ENCODE measurements around the gene SS18L1.

The SS18L1 gene

DNA sequence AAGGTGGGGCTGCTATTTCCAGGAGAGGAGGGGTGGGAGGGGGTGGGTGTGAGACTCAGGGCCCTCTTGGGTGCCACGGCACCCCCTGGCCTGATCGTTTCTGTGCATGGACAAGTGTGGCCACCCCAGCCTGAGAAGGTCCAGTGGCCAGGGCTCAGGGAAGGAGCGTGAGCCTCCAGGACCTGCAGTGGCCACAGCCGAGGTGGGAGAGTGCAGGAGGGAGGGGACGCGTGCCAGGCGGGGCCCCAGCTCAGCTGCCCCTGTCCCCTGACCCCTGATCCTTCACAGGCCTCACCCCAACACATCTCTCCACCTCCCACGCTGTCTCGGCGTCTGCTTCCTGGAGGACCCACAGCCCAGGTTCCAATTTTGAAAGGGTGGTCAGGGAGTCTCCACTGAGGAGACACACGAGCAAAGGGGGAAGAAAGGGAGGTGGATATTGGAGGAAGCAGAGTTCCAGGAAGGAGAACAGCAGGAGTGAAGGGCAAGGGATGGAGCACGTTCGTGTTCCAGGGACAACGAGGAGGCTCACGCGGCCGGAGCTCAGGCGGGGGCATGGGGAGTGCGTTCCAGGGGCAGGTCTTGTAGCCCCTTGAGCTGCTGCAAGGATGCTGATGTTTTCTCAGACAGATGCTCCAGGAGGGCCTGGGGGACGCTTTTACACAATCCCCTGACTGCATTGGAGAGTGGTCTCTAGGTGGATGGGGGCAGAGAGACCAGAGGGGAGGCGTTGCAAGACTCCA lies 80.7 kb downstream of the SS18L1 start:
- H3K27ac ChIP-seq, result no peak overlapping the region
- TF ChIP-seq, protein P1, sequence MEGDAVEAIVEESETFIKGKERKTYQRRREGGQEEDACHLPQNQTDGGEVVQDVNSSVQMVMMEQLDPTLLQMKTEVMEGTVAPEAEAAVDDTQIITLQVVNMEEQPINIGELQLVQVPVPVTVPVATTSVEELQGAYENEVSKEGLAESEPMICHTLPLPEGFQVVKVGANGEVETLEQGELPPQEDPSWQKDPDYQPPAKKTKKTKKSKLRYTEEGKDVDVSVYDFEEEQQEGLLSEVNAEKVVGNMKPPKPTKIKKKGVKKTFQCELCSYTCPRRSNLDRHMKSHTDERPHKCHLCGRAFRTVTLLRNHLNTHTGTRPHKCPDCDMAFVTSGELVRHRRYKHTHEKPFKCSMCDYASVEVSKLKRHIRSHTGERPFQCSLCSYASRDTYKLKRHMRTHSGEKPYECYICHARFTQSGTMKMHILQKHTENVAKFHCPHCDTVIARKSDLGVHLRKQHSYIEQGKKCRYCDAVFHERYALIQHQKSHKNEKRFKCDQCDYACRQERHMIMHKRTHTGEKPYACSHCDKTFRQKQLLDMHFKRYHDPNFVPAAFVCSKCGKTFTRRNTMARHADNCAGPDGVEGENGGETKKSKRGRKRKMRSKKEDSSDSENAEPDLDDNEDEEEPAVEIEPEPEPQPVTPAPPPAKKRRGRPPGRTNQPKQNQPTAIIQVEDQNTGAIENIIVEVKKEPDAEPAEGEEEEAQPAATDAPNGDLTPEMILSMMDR (conservative IDR thresholded peaks at IDR 0.05), result no peak
- TF ChIP-seq ZFX (IDR thresholded peaks at IDR 0.05), result no peak

- TF ChIP-seq ZFX (IDR thresholded peaks at IDR 0.05), result no peak
- TF ChIP-seq, protein P1 (conservative IDR thresholded peaks at IDR 0.05), result no peak
- no peak overlapping the region for H3K27ac ChIP-seq
Observed at GRCh38 chr20:62225026-62225425, 81.5 kb downstream of the SS18L1 start.

DNA sequence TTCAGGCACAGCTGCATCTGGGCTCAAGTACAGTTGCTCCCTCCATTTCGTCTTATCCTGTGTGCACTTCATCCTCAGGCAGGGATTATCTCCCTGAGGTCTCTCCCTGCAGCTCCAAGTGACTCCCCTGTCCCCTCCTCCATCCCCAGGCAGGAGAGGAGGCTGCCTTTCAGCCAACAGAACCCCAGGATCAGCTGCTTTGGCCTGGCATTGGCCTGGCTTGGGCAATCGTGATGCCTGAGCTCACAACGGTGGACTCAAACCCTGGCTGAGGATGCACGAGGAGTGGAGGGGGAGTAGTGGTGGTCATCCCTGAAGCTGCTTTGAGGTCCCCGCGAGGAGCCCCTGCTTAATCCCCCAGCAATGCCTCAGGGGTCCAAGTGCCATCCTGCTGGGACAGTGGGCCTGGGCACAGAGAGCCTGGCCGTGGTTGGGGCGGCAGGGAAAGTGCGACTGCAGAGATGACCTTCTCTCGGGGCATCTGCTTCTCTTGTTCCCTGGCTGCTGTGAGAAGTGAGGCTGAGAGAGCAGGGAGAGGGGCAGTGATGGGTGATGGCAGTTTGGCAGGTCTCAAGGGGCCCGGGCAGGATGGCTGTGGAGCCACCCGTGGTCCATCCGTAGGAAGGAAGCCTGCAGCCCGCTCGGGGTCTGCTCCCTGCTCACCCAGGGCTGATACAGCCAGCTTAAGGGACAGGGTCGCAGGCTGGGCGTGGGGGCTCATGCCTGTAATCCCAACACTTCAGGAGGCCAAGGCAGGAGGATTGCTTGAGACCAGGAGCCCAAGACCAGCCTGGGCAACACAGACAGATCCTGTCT lies 82.5 kb downstream of the SS18L1 start:
- H3K27ac ChIP-seq, result no peak overlapping the region
- TF ChIP-seq, protein P1 (conservative IDR thresholded peaks at IDR 0.05), result no peak
- no peak for TF ChIP-seq ZFX (IDR thresholded peaks at IDR 0.05)

DNA sequence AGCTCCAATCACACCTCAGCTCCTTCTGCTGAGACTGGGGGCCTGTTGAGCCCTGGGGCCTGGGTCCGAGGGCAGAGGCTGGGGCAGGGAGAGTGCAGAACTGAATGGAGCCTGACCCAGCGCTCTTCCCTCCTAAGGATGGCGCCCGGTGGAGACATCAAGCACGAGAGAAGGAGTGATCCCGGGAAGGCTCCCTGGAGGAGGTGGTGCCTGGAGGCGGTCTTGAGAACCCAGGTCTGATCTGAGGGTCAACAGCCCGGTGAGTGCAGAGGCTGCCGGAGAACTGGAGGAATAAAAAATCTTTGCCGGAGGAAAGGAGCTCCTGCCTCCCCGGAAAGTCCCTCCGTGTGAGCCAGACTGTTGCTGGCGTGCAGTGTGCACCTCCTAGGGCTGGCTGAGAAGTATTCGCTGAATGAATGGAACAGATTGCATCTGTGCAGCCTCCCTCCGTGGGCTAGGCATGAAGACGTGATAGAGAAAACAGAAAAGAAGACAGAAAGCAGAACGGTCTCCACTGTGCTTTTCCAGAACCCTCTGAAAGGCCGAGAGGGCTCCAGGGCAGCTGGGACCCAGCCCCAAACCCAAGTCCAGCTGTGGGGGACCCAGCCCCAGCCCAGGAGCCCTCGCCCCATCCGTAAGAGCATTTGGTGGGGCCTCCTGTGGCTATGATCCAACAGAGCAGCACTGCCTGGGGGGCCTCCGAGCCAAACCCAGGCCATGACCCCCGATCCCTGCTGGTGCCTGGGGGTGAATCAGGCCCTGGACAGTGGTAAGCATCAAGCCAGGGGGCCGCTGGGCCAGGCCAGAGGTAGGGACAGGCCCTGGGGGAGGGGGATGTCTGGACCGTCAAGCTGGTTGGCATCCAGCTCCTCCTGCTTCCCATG lies 83.4 kb downstream of the SS18L1 start:
- TF ChIP-seq, protein P1 (conservative IDR thresholded peaks at IDR 0.05), result no peak
- no peak for TF ChIP-seq ZFX (IDR thresholded peaks at IDR 0.05)
- peak overlapping the region; percentile 97 for H3K27ac ChIP-seq

DNA sequence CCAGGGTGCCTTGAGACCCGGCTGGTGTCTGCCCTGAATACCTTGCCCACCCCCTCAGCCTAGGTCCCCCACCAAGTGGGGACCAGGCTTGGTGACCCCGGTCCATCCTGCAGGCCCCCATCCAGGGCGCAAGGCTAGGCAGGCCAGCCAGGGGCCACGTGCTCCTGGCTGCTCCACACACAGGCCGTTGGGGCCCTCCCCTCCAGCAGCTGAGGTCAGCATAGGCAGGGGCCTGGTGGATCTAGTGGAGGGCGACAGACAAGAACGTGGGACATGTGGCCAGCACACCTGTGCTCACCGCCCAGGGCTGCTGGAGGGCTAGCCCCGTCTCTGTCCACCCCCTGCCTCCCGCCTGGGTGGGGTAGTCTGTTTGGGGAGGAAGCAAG lies 84.0 kb downstream of the SS18L1 start:
- H3K27ac ChIP-seq, result peak overlapping the region; percentile 97
- TF ChIP-seq, protein P1 (conservative IDR thresholded peaks at IDR 0.05), result no peak
- 0 out of 2 replicates have a peak, but pooled peaks have one; percentile 44 for TF ChIP-seq ZFX (IDR thresholded peaks at IDR 0.05)

DNA sequence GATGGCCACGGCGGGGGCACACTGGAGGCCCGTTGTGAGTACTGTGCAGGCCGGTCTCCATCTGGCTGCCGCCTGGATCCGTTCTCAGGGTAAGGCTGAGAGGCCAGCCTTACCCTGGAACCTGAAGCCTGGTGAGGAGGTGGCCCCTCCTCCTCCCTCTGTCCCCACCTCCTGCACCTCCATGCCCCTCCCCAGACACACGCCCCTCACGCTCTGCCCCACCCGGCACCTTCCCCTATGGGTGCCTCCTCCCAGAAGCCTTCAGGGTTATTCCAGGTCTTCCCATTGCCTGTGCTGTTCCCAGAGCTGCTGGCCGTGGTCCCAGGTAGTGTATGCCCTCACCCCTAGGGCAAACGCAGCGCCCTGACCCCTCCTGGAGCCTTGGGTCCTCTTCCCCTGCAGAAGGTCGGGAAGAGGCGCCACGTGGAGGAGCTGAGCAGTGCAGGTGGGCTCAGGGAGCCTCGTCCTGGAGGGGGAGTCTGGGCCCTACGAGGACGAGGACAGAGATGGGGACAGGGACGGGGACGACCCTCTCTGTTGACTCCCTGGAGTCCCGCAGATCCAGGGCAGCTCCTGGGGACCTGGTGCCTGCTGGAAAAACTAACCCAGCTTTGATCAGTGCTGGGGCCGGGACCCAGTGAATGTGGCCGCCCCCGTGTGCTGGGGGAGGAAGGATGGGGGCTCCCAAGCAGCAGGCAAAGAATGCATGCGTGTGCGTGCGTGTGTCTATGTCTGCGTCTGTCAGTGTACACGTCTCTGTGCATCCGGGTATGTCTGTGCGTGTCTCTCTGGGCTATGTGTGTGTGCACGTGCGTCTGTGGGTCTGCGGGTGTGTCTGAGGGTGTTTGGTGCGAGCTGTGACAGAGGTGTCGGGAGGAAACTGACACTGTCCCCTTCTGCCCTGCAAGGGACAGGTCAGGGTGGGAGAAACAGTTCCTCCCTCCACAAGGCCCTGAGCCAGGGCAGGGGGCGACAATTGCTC lies 84.7 kb downstream of the SS18L1 start:
- TF ChIP-seq ZFX (IDR thresholded peaks at IDR 0.05), result no peak; the same call in 1 of the 2 replicates
- TF ChIP-seq, protein P1 (conservative IDR thresholded peaks at IDR 0.05), result no peak; the same call in 1 of the 2 replicates
- H3K27ac ChIP-seq, result peak overlapping the region; percentile 97

Measured in C4-2B (cell line).